H1 (cell line): ENCODE results near the gene GRB7. TPM values are rescaled to one million over a fixed set of nuclear protein-coding genes. Genes with fewer than 3 reads are reported as not detected.

ENCODE experiments used
- CTCF ChIA-PET: fragments of 300-600 bp; sonication (Branson Sonifier 250); formaldehyde crosslinking; loops from one replicate; lab custom pipeline; 2021; ENCODE audit not compliant: partially characterized antibody; lab: Charles Lee
- POLR2A ChIA-PET: fragments of 300-600 bp; sonication (Branson Sonifier 250); formaldehyde crosslinking; loops from one replicate; lab custom pipeline; 2021; ENCODE audit warnings: inconsistent platforms; ENCODE audit not compliant: partially characterized antibody; lab: Charles Lee
- DNase-seq, 2 experiments: peaks; one replicate each; pipeline versions ENCODE4 v3.0.0 to v3.0.0-alpha.2; 2010 to 2022; ENCODE audit warnings: low spot score in 2 of 2, low read depth in 1 of 2, mixed read lengths in 1 of 2
- FAIRE-seq: peaks from 2 replicates; lab custom pipeline; 2011; peaks lifted over from hg19 to GRCh38; lab: Jason Lieb, UNC
- H2AFZ ChIP-seq: 2 replicates; pipeline ENCODE4 v1.8.1; 2012; ENCODE audit warnings: low read length, inconsistent platforms
- H2AK5ac ChIP-seq: 2 replicates; pipeline ENCODE4 v1.6.1; 2013; ENCODE audit warnings: low read depth, low read length
- H2BK120ac ChIP-seq: replicated peaks from 2 replicates; pipeline ENCODE3; 2013; ENCODE audit warnings: low read depth, low read length, inconsistent platforms
- H2BK12ac ChIP-seq: 2 replicates; pipeline ENCODE4 v1.6.1; 2013; ENCODE audit warnings: low read depth, low read length
- H2BK15ac ChIP-seq: 2 replicates; pipeline ENCODE4 v1.6.1; 2013; ENCODE audit warnings: low read length
- H2BK20ac ChIP-seq: 2 replicates; pipeline ENCODE4 v1.6.1; 2013; ENCODE audit warnings: low read length
- H2BK5ac ChIP-seq: 2 replicates; pipeline ENCODE4 v1.6.1; 2013; ENCODE audit warnings: low read depth, low read length
- H3K14ac ChIP-seq: 2 replicates; pipeline ENCODE4 v1.6.1; 2013; ENCODE audit warnings: inconsistent platforms; ENCODE audit not compliant: insufficient read length
- H3K18ac ChIP-seq: 2 replicates; pipeline ENCODE4 v1.6.1; 2013; ENCODE audit warnings: low read length; ENCODE audit errors: extremely low read depth
- H3K23ac ChIP-seq: 2 replicates; pipeline ENCODE4 v1.6.1; 2013; ENCODE audit warnings: inconsistent platforms; ENCODE audit not compliant: insufficient read length
- H3K23me2 ChIP-seq: 2 replicates; pipeline ENCODE4 v1.6.1; 2013; ENCODE audit warnings: low read depth, low read length
- H3K27ac ChIP-seq: 2 replicates; pipeline ENCODE4 v1.6.1; 2011; ENCODE audit warnings: low read depth, low read length, inconsistent platforms
- H3K27me3 ChIP-seq, 4 experiments: replicated peaks in 1 of 4; 1 replicate in 1 of 4; 2 replicates in 3 of 4; pipeline versions ENCODE4 v1.6.1 to v1.8.1; 2011 to 2013; ENCODE audit warnings: low read length in 3 of 4, mild to moderate bottlenecking in 3 of 4, inconsistent platforms in 2 of 4, mixed read lengths in 2 of 4, moderate library complexity in 1 of 4; ENCODE audit not compliant: control insufficient read depth in 3 of 4, insufficient read depth in 3 of 4; ENCODE audit errors: extremely low read depth in 1 of 4
- H3K36me3 ChIP-seq, 4 experiments: 2 replicates each; pipeline versions ENCODE4 v1.6.1 to v1.8.1; 2011 to 2013; ENCODE audit warnings: mild to moderate bottlenecking in 4 of 4, low read length in 3 of 4, moderate library complexity in 2 of 4, control low read depth in 1 of 4, inconsistent platforms in 1 of 4; ENCODE audit not compliant: insufficient read depth in 4 of 4, control insufficient read depth in 2 of 4
- H3K4ac ChIP-seq: replicated peaks from 2 replicates; pipeline ENCODE3; 2013; ENCODE audit warnings: low read length, low read depth, mixed read lengths, inconsistent platforms; ENCODE audit not compliant: insufficient read length
- H3K4me1 ChIP-seq, 4 experiments: replicated peaks in 1 of 4; 1 replicate in 1 of 4; 2 replicates in 3 of 4; pipeline versions ENCODE4 v1.6.1 to v1.8.1; 2011 to 2013; ENCODE audit warnings: low read length in 3 of 4, inconsistent platforms in 2 of 4, mixed read lengths in 1 of 4; ENCODE audit not compliant: insufficient read depth in 4 of 4, control insufficient read depth in 3 of 4
- H3K4me2 ChIP-seq, 2 experiments: 2 replicates each; pipeline versions ENCODE4 v1.6.1 to v1.8.1; 2011 to 2013; ENCODE audit warnings: low read depth in 2 of 2, low read length in 2 of 2, control low read depth in 1 of 2, inconsistent platforms in 1 of 2, mild to moderate bottlenecking in 1 of 2; ENCODE audit not compliant: insufficient read depth in 1 of 2
- H3K4me3 ChIP-seq, 4 experiments: fragments of 200-600, 300-600 bp in 1 of 4; sonication (generic), shearing (Covaris generic), sonication (Bioruptor Twin) in 1 of 4; 2 replicates each; pipeline versions ENCODE4 v1.5.1 to v1.8.1; 2011 to 2016; ENCODE audit warnings: low read length in 4 of 4, low read depth in 3 of 4, control low read depth in 2 of 4, inconsistent platforms in 2 of 4, mild to moderate bottlenecking in 2 of 4, mixed read lengths in 1 of 4, moderate library complexity in 1 of 4; ENCODE audit not compliant: insufficient read depth in 2 of 4; ENCODE audit errors: extremely low read depth in 1 of 4
- H3K56ac ChIP-seq: replicated peaks from 2 replicates; pipeline ENCODE3; 2013; ENCODE audit warnings: low read depth, mild to moderate bottlenecking, mixed read lengths, low read length, inconsistent platforms; ENCODE audit not compliant: insufficient read length
- H3K79me1 ChIP-seq: 2 replicates; pipeline ENCODE4 v1.6.1; 2013; ENCODE audit warnings: low read depth, low read length, control low read depth
- H3K79me2 ChIP-seq, 2 experiments: 2 replicates each; pipeline versions ENCODE4 v1.6.1 to v1.8.1; 2012 to 2013; ENCODE audit warnings: low read length in 2 of 2, mild to moderate bottlenecking in 2 of 2, inconsistent platforms in 1 of 2; ENCODE audit not compliant: insufficient read depth in 2 of 2, control insufficient read depth in 1 of 2
- H3K9ac ChIP-seq, 4 experiments: replicated peaks in 1 of 4; 1 replicate in 1 of 4; 2 replicates in 3 of 4; pipeline versions ENCODE4 v1.6.1 to v1.8.1; 2011 to 2013; ENCODE audit warnings: low read depth in 3 of 4, low read length in 3 of 4, control low read depth in 2 of 4, mild to moderate bottlenecking in 2 of 4, moderate library complexity in 2 of 4, inconsistent platforms in 1 of 4; ENCODE audit errors: extremely low read depth in 1 of 4
- H3K9me3 ChIP-seq, 2 experiments: 2 replicates each; pipeline versions ENCODE4 v1.6.1 to v1.8.1; 2012 to 2013; ENCODE audit warnings: mild to moderate bottlenecking in 2 of 2, moderate library complexity in 2 of 2, control low read depth in 1 of 2, inconsistent platforms in 1 of 2, low read depth in 1 of 2, low read length in 1 of 2, mixed read lengths in 1 of 2; ENCODE audit not compliant: insufficient read depth in 2 of 2
- H4K20me1 ChIP-seq, 2 experiments: replicated peaks in 1 of 2; 2 replicates each; pipeline versions ENCODE3 to v1.8.1; 2011 to 2013; ENCODE audit warnings: inconsistent platforms in 2 of 2, low read length in 2 of 2, mild to moderate bottlenecking in 1 of 2; ENCODE audit not compliant: insufficient read depth in 2 of 2, control insufficient read depth in 1 of 2
- H4K5ac ChIP-seq: 2 replicates; pipeline ENCODE4 v1.6.1; 2013; ENCODE audit warnings: low read length, low read depth, mixed read lengths, inconsistent platforms; ENCODE audit not compliant: insufficient read length
- H4K8ac ChIP-seq: 2 replicates; pipeline ENCODE4 v1.8.0; 2013; ENCODE audit warnings: mild to moderate bottlenecking, moderate library complexity, low read length, inconsistent platforms; ENCODE audit not compliant: insufficient read depth; ENCODE audit errors: extremely low read depth
- H4K91ac ChIP-seq: replicated peaks from 2 replicates; pipeline ENCODE3; 2013; ENCODE audit warnings: low read length, mixed read lengths, inconsistent platforms; ENCODE audit not compliant: insufficient read length
- ATF2 ChIP-seq: IDR thresholded peaks from 2 replicates; pipeline ENCODE4 v1.6.1; 2012; ENCODE audit warnings: low read length, inconsistent platforms
- BACH1 ChIP-seq: IDR thresholded peaks from 2 replicates; pipeline ENCODE4 v1.6.1; 2012; ENCODE audit warnings: low read length, improper control_type of control experiment
- CBX8 ChIP-seq: fragments of 300-800, 300-1000 bp; sonication (generic); IDR thresholded peaks from 2 replicates; pipeline ENCODE4 v1.7.1; 2016; ENCODE audit warnings: low read depth, low read length, borderline replicate concordance
- CREB1 ChIP-seq: IDR thresholded peaks from 2 replicates; pipeline ENCODE4 v1.6.1; 2012; ENCODE audit warnings: inconsistent platforms
- JUN ChIP-seq: IDR thresholded peaks from 2 replicates; pipeline ENCODE4 v1.6.1; 2011; ENCODE audit warnings: low read depth, mild to moderate bottlenecking, improper control_type of control experiment, low read length
- KDM4A ChIP-seq: IDR thresholded peaks from one replicate; pipeline ENCODE4 v1.7.1; 2012; ENCODE audit warnings: low read depth, mild to moderate bottlenecking, moderate library complexity, low read length, inconsistent platforms; ENCODE audit not compliant: severe bottlenecking
- POLR2A ChIP-seq, 2 experiments: IDR thresholded peaks; 1 replicate in 1 of 2; 2 replicates in 1 of 2; pipeline ENCODE4 v1.6.1; 2011; ENCODE audit warnings: low read depth in 2 of 2, low read length in 2 of 2, mild to moderate bottlenecking in 2 of 2; ENCODE audit errors: control extremely low read depth in 1 of 2
- TAF7 ChIP-seq: optimal IDR thresholded peaks from 2 replicates; pipeline ENCODE3; 2011; ENCODE audit warnings: low read depth, mild to moderate bottlenecking, inconsistent platforms, low read length, moderate library complexity, borderline replicate concordance
- TEAD4 ChIP-seq: IDR thresholded peaks from 2 replicates; pipeline ENCODE4 v1.6.1; 2012; ENCODE audit warnings: low read depth, low read length, inconsistent platforms, mixed read lengths
- WGBS, 2 experiments: shearing (Covaris generic) in 1 of 2; methylation state at CpG; one replicate each; pipeline versions ENCODE4 v1.1.6 to v1.1.7; 2013 to 2015; ENCODE audit warnings: low lambda C conversion rate in 2 of 2, mixed read lengths in 2 of 2, inconsistent platforms in 1 of 2, low coverage in 1 of 2, missing lambda C conversion rate in 1 of 2; ENCODE audit not compliant: insufficient replicate concordance in 2 of 2, insufficient coverage in 1 of 2, insufficient read length in 1 of 2; ENCODE audit errors: extremely low coverage in 1 of 2, missing lambda C conversion rate in 1 of 2; 5-methylcytosine and 5-hydroxymethylcytosine counted together
- polyA plus RNA-seq, 7 experiments: library from polyadenylated mRNA; depleted of rRNA in 3 of 7; stranded (reverse) in 5 of 7; unstranded in 2 of 7; fragments of >200 nt in 5 of 7; fragments of 200-250 nt in 2 of 7; gene quantifications; 1 replicate in 5 of 7; 2 replicates in 1 of 7; 4 replicates in 1 of 7; pipeline versions ENCODE4 v1.2.1 to v1.2.3, GENCODE V29; 2011 to 2013; ENCODE audit warnings: missing spikeins in 2 of 7, mixed read lengths in 2 of 7
- total RNA-seq: library from RNA; stranded (reverse); fragmentation: NEBNext Ultra II Directional; extraction: Animal tissue kit (Norgen Biotek cat#: 25700); gene quantifications from 2 replicates; pipeline ENCODE4 v1.2.1, GENCODE V29; 2021

The GRB7 gene
- total and polyA plus RNA-seq, 2 of the 8 experiments (the other 6 are each of a cell fraction or from before 2014, with no cell fraction given), result 32.2 to 41.5 TPM

DNA sequence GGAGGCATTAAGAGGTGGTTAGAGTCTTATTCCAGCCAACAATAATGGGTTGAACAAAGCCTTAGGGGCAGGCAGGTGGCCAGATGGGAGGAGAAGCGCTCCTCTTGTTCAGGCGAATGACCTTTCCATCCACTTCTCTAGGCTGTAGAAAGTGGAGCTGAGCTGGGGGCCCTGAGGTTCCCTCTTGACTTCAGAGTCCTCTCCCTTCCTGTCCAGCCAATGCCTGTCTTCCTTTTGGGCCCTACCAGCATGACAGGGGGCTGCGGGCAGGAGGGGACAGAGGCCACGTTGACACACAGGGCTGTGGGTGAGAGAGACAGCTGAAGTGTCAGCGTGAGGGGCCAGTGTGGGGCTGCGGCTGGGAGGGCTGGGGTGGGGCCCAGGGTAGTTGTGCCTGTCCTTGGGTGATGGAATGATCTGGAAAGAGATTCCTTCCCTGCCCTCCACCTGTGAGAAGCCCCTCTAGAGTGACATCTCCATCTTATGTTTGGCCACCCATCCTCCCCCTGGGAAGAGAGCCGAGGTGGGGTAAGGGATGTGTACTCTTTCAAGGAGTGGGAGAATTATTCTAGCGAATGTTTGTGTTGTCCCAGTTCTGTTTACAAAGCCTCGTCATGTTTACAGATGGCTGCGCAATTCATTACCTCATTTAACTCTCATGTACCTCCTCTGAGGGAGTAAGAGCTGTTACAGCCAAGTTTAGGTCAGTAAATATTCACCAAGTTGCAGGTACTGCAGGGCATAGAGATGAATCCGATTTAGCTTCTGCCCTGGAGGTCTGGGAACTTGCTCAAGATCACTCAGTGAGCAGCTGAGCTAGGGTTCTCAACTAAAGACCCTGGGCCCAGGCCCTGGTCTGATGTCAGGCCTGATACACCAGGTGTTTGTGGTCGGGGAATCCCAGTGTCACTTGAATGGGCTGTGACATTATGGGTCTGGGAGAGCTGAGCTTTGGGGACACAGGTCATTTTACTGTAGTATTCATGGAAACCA is 34.5 kb upstream of the GRB7 start:
- no peak overlapping the region for H4K91ac ChIP-seq
- POLR2A ChIA-PET, result interaction anchor here (0.6 to 38.1 kb wide), 8 partner anchors 12 to 262 kb away, joined by 3 to 708 read pairs (median 6); partner anchors contain the start of genes MIEN1, PGAP3, PNMT and TCAP
- TF ChIP-seq TAF7, result no peak
- no peak for TF ChIP-seq ATF2
- TF ChIP-seq POLR2A (IDR thresholded peaks at IDR 0.05; ENCODE audit: control extremely low read depth in 1 of 2, low read depth in 2 of 2, low read length in 2 of 2), result no peak
- no peak for TF ChIP-seq TEAD4
- no peak for TF ChIP-seq JUN
- no peak for TF ChIP-seq BACH1
- TF ChIP-seq CBX8, result no peak
- no peak for TF ChIP-seq KDM4A
- no peak for TF ChIP-seq CREB1

More for the DNA sequence above, 34.5 kb upstream of the GRB7 start:
- peaks cover 22% of the 10 kb centered on the region for H3K79me1 ChIP-seq
- no peaks in the 10 kb centered on the region for H3K27me3 ChIP-seq
- H2AFZ ChIP-seq, result no peak overlapping the region
- H3K4me3 ChIP-seq, result peak overlapping the region in 1 of 4 experiments; percentile 94; a peak in 2 of 8 replicates
- H3K4ac ChIP-seq, result no peak overlapping the region
- H3K23me2 ChIP-seq, result peaks cover 13% of the 10 kb centered on the region
- FAIRE-seq (no peak), DNase-seq (no peak)
- H3K79me2 ChIP-seq, result peaks cover 42 to 98% of the 10 kb centered on the region in 2 experiments
- no peak overlapping the region for H2BK15ac ChIP-seq
- peaks cover 21 to 26% of the 10 kb centered on the region in 2 experiments for H4K20me1 ChIP-seq
- no peak overlapping the region for H3K23ac ChIP-seq
- H2AK5ac ChIP-seq, result no peak overlapping the region
- no peak overlapping the region for H2BK12ac ChIP-seq
- H2BK5ac ChIP-seq, result peak overlapping the region; percentile 75; the same call in 1 of the 2 replicates
- no peak overlapping the region for H3K18ac ChIP-seq
- no peak overlapping the region for H3K9ac ChIP-seq
- no peak overlapping the region for H3K56ac ChIP-seq
- no peak overlapping the region for H2BK120ac ChIP-seq
- no peaks in the 10 kb centered on the region for H3K9me3 ChIP-seq
- no peak overlapping the region for H3K27ac ChIP-seq
- no peak overlapping the region for H3K14ac ChIP-seq
- CTCF ChIA-PET, result interaction anchor here (0.6 to 52.4 kb wide), 11 partner anchors 7 to 69 kb away, joined by 3 to 1885 read pairs (median 5); partner anchors contain the start of genes MIEN1, PPP1R1B and STARD3
- H3K4me1 ChIP-seq, result peaks cover 12 to 43% (median 27%) of the 10 kb centered on the region in 4 experiments
- 85% methylated on average over 12 of the region's 12 CpGs; no CpG with 5 or more reads in 1 of the 2 experiments for WGBS, 2 experiments
- H3K4me2 ChIP-seq, result peak overlapping the region; percentile 88 to 94
- H2BK20ac ChIP-seq, result no peak overlapping the region
- H3K36me3 ChIP-seq, result peaks cover 3 to 17% (median 9%) of the 10 kb centered on the region in 4 experiments; a peak in 7 of 8 replicates
- no peak overlapping the region for H4K5ac ChIP-seq
- no peak overlapping the region for H4K8ac ChIP-seq
